ENCODE data around the gene MCMBP. TPM values are rescaled to one million over a fixed set of nuclear protein-coding genes. Genes with fewer than 3 reads are reported as not detected.

Gene MCMBP
- polyA plus RNA-seq, 1 donor (not counting 4 experiments of a cell fraction or from before 2014, with no cell fraction given) = 74.4 TPM

GRCh38 chr10:119863951-119864565, 8.6 kb downstream of the MCMBP start:
- Histone ChIP-seq H3K9ac (ENCODE audit: control insufficient read depth, extremely low read depth, insufficient read depth, low read length) (no peak overlapping the region), H3K4me2 (ENCODE audit: control insufficient read depth, extremely low read depth, insufficient read depth, low read depth, low read length) (no peak overlapping the region), H3K9me1 (ENCODE audit: control insufficient read depth, extremely low read depth, insufficient read depth, low read length) (no peaks in the 10 kb centered on the region), H3K4me1 (ENCODE audit: control insufficient read depth, extremely low read depth, insufficient read depth, low read length) (peaks cover 5% of the 10 kb centered on the region), H4K20me1 (ENCODE audit: control insufficient read depth, extremely low read depth, insufficient read depth, low read length) (peaks cover 8% of the 10 kb centered on the region), H3K36me3 (ENCODE audit: control insufficient read depth in 2 of 2, extremely low read depth in 1 of 2, insufficient read depth in 2 of 2, low read length in 2 of 2) (no peaks in the 10 kb centered on the region), H3K9me3 (ENCODE audit: control insufficient read depth, low read depth, low read length) (no peaks in the 10 kb centered on the region), H2AFZ (ENCODE audit: control insufficient read depth, low read length) (no peak overlapping the region), H3K27ac (ENCODE audit: control insufficient read depth, insufficient read depth, low read length) (no peak overlapping the region), H3K4me3 (ENCODE audit: control insufficient read depth in 2 of 3, extremely low read depth in 1 of 3, insufficient read depth in 2 of 3, low read depth in 1 of 3, low read length in 3 of 3) (no peak overlapping the region), H3K27me3 (ENCODE audit: control insufficient read depth, extremely low read depth, insufficient read depth, low read length) (no peaks in the 10 kb centered on the region), H3K79me2 (ENCODE audit: control insufficient read depth, insufficient read depth, low read length) (peaks cover 96% of the 10 kb centered on the region)
- DNase-seq (ENCODE audit: low read depth, low spot score) (no peak), FAIRE-seq (no peak)
- dilution Hi-C loops (cut with MboI; ENCODE audit: extremely low pct_ligation_motif_present, low sequenced_read_pairs) = no loop called here
- no peak for TF ChIP-seq EZH2 (IDR thresholded peaks at IDR 0.05; ENCODE audit: low read length)

- H3K4me1 ChIP-seq (ENCODE audit: control insufficient read depth, extremely low read depth, insufficient read depth, low read length) = peaks cover 4% of the 10 kb centered on the region
- dilution Hi-C loops (cut with MboI; ENCODE audit: extremely low pct_ligation_motif_present, low sequenced_read_pairs) = no loop called here
- no peaks in the 10 kb centered on the region for H3K9me1 ChIP-seq (ENCODE audit: control insufficient read depth, extremely low read depth, insufficient read depth, low read length)
- H3K9me3 ChIP-seq (ENCODE audit: control insufficient read depth, low read depth, low read length) = no peaks in the 10 kb centered on the region
- H2AFZ ChIP-seq (ENCODE audit: control insufficient read depth, low read length) = no peak overlapping the region
- peaks cover 0 to 9% of the 10 kb centered on the region in 2 experiments for H3K36me3 ChIP-seq (ENCODE audit: control insufficient read depth in 2 of 2, extremely low read depth in 1 of 2, insufficient read depth in 2 of 2, low read length in 2 of 2)
- FAIRE-seq = no peak
- no peak overlapping the region for H3K4me3 ChIP-seq (ENCODE audit: control insufficient read depth in 2 of 3, extremely low read depth in 1 of 3, insufficient read depth in 2 of 3, low read depth in 1 of 3, low read length in 3 of 3)
- H3K27me3 ChIP-seq (ENCODE audit: control insufficient read depth, extremely low read depth, insufficient read depth, low read length) = no peaks in the 10 kb centered on the region
- H3K4me2 ChIP-seq (ENCODE audit: control insufficient read depth, extremely low read depth, insufficient read depth, low read depth, low read length) = no peak overlapping the region
- no peak for DNase-seq (ENCODE audit: low read depth, low spot score)
- H3K27ac ChIP-seq (ENCODE audit: control insufficient read depth, insufficient read depth, low read length) = no peak overlapping the region
- no peak overlapping the region for H3K9ac ChIP-seq (ENCODE audit: control insufficient read depth, extremely low read depth, insufficient read depth, low read length)
- TF ChIP-seq CTCF (optimal IDR thresholded peaks at IDR 0.05 in 1 of 3, IDR thresholded peaks at IDR 0.05 in 1 of 3, conservative IDR thresholded peaks at IDR 0.05 in 1 of 3; ENCODE audit: extremely low read depth in 1 of 3, insufficient read depth in 2 of 3, low read length in 3 of 3) = no peak
- peaks cover 92% of the 10 kb centered on the region for H3K79me2 ChIP-seq (ENCODE audit: control insufficient read depth, insufficient read depth, low read length)
- H4K20me1 ChIP-seq (ENCODE audit: control insufficient read depth, extremely low read depth, insufficient read depth, low read length) = peaks cover 6% of the 10 kb centered on the region
Observed at GRCh38 chr10:119862524-119862923, 10.1 kb downstream of the MCMBP start.
